GM19099 (cell line): ENCODE measurements around the gene ABCB8.

ENCODE experiments used
- POLR2A ChIP-seq: IDR thresholded peaks from 3 replicates; pipeline ENCODE4 v1.6.1; 2011; ENCODE audit warnings: low read depth; ENCODE audit not compliant: insufficient read length; ENCODE audit errors: extremely low read depth

Gene ABCB8

GRCh38 chr7:151079199-151079910, 51.1 kb downstream of the ABCB8 start:
- TF ChIP-seq POLR2A: no peak

GRCh38 chr7:151080067-151080521, 51.8 kb downstream of the ABCB8 start:
- TF ChIP-seq POLR2A: no peak

- TF ChIP-seq POLR2A: peak; percentile 87
These were observed 52.4 kb downstream of the ABCB8 start, which contains the start of gene FASTK for GRCh38 chr7:151080522-151081169. FASTK (minus strand) TSS chr7:151080809; CDS start chr7:151080766, 43 bp downstream.

DNA sequence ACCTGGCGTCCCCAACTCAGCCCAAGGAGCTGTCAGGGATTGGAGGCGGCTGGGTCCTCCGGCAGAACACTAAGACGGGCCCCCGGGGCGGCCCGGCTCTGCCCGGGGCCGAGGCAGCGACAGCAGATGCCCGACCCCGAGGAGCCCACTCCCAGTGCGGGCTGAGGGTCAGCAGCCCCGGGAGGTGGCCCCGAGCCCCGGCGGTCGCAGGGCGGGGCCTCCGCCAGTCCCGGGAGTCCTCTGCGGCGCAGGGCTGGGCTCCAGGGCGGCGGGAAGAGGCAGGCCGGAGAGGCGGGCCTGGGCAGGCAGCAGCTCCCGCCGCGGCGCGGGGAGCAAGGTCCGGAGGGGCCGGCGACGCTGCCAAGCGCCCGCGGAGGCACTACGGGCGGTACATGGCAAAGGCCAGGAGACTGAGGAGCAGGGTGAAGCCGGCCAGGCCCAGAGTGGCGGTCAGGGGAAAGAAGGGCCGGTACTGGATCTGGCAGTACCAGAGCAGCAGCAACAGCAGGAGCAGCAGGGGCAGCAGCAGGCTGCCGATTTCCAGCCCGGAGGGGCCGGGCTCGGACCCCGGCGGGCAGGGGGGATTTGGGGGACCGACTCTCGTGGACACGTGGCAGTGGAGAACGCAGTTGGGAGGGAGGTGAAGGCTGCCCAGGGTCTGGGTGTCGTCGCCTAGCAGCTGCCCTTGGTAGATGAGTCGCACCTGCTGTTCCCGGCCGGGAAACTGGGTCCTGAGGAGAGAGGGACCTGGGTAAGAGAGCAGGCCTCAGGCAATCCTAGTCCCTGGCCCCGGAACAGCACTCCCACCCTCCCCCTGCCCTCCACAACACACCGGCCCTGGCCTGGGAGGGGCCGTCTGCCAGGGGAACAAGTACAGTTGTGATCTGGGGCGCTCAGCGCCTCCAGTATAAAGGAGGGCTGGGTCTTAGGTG, 53.2 kb downstream of the ABCB8 start:
- TF ChIP-seq POLR2A: no peak

GRCh38 chr7:151082141-151083070, 54.2 kb downstream of the ABCB8 start:
- TF ChIP-seq POLR2A: no peak

GRCh38 chr7:151083071-151083823, 55.0 kb downstream of the ABCB8 start, which contains the start of gene TMUB1:
TMUB1 (minus strand) TSS chr7:151083493; CDS start chr7:151082563, 930 bp downstream.
- TF ChIP-seq POLR2A: peak; percentile 65

DNA sequence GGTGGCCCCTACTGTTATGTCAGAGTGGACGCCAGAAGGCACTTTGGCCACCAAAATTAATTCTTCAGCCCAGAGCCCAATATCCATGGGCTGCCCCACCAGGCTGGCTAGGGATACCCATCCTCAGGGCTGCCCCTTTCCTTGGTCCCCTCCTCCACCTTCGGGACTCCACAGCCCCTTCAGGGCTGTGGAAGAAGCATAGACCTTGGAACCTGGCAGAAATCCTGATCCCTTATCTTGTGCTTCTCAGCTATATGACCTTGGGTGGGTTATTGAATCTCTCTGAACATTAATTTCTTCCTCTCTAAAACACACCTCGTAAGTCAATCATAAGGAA, 55.5 kb downstream of the ABCB8 start:
- TF ChIP-seq POLR2A: no peak

- TF ChIP-seq POLR2A: no peak
These were observed 57.1 kb downstream of the ABCB8 start for GRCh38 chr7:151085329-151085690.

DNA sequence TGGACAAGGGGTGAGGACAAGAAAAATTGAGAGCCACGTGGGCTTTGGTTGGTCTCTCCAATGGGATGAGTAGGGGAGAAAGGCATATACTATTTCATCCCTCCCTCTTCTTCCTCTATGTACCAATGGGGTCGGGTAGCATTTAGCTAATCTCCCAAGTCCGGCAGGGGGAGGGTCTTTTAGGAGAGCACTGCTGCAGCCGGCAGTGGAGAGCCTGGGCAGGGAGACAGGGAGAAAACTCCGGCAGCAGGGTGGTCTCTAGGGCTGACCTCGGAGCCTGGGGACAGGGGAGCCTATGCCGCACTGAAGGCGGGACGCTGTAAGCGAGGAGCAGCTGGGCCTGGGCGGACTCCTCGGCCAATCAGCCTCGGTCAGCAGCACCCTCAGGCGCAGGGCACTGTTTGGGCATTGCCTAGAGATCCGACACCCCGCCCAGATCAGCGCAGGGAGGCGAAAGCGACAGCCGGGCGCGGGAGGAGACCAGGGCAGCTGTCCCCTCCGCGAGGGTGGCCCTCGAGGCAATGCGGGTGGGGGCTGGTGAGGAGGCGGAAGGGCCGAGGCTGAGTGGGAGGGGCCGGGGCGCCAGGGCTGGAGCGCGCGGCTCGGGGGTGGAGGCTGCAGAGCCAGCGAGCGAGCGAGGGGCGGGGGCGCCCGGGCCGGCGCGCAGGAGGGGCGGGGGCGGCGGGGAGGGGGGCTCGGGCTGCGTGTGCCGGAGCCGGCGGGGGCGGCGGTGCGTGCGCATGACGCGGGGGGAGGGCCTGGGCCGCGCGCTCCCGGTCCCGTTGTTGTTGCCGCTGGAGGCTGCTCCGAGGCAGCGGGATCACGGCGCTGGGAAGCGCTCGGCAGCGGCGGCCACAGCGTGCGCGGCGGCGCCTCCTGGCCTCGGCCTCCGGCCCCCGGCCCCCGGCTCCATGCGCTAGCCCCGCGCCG, 57.7 kb downstream of the ABCB8 start, which contains the start of gene AGAP3:
TSS of gene AGAP3 (plus strand) at position 785 of the 930 bp plus-strand sequence. CDS start 267 bp downstream, outside the sequence.
- peak; percentile 75 for TF ChIP-seq POLR2A

GRCh38 chr7:151086802-151087244, 58.6 kb downstream of the ABCB8 start:
- no peak for TF ChIP-seq POLR2A

GRCh38 chr7:151087245-151088018, 59.2 kb downstream of the ABCB8 start:
- peak; percentile 51 for TF ChIP-seq POLR2A
